Measurements from ENCODE around the gene C1S.
"Not testable (repeated sequence)": the region's sequence is repeated elsewhere in the genome, so short reads cannot be mapped to it uniquely, and the experiment has no call there.

Gene C1S

DNA sequence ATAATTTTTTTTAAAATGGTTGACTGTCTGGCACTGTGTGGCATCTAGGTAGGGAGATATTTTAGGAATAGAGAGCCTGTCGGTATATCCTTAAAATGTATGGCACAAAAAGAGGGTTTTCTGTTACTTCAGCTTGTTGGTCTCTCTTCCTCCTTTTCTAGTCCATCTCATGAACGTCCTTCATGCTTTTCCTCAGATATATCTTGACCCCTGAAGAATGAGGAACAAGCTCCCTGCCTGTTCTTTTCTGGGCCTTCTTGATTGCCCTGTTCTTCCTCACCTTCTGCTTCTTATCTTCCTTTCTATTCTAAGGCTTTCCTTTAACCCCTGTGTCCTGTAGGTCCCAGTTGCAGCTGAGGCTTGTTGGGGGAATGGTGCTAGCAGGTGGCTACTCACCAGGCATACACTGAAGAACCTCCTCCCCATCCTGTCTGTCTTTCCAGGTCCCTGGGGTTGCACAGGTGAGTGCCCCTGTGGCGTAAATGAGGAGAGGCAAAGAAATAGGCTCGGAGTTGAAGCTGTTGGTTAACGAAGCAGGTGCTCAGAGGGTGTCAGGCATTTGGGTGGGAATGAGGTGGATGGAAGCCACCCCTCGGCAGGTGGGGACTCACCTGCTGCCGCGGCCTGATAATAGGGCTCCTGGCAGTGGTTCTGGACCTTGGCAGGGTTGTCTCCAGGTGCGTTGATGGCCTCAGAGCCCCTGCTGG, 38.9 kb downstream of the C1S start:
- Histone ChIP-seq H3K9ac (ENCODE audit: low read length in 5 of 5) (no peak overlapping the region), H3K27ac (ENCODE audit: low read depth, low read length) (no peak overlapping the region), H3K9me3 (ENCODE audit: control insufficient read depth in 5 of 5, low read length in 5 of 5) (no peaks in the 10 kb centered on the region), H3K4me3 (ENCODE audit: low read depth in 1 of 5, low read length in 5 of 5) (no peak overlapping the region), H3K4me1 (ENCODE audit: control insufficient read depth in 5 of 5, insufficient read depth in 5 of 5, low read length in 5 of 5) (peaks cover 0 to 9% (median 7%) of the 10 kb centered on the region in 5 donors), H3K27me3 (ENCODE audit: control insufficient read depth in 5 of 5, insufficient read depth in 4 of 5, low read length in 5 of 5) (no peaks in the 10 kb centered on the region), H3K36me3 (ENCODE audit: control insufficient read depth in 5 of 5, insufficient read depth in 5 of 5, low read length in 5 of 5) (peaks cover 6 to 25% (median 19%) of the 10 kb centered on the region in 5 donors)

DNA sequence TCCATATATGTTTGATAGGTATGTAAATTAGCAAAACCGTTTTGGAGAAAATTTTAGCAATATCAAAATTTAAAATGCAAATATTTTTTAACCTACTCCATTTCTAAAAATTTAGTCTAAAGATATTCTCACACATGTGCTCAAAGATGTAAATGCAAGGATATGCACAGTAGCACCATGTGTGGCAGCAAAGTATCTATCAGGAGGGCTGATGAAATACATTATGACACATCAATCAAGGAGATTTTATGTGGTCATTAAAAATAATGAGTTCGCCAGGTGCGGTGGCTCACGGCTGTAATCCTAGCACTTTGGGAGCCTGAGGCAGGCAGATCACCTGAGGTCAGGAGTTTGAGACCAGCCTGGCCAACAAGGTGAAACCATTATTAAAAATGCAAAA, 39.7 kb downstream of the C1S start:
- Histone ChIP-seq H3K9me3 (ENCODE audit: control insufficient read depth in 5 of 5, low read length in 5 of 5) (no peaks in the 10 kb centered on the region), H3K36me3 (ENCODE audit: control insufficient read depth in 5 of 5, insufficient read depth in 5 of 5, low read length in 5 of 5) (peaks cover 6 to 26% (median 19%) of the 10 kb centered on the region in 5 donors), H3K4me1 (ENCODE audit: control insufficient read depth in 5 of 5, insufficient read depth in 5 of 5, low read length in 5 of 5) (peaks cover 0 to 9% (median 7%) of the 10 kb centered on the region in 5 donors), H3K27ac (ENCODE audit: low read depth, low read length) (no peak overlapping the region), H3K4me3 (ENCODE audit: low read depth in 1 of 5, low read length in 5 of 5) (no peak overlapping the region), H3K9ac (ENCODE audit: low read length in 5 of 5) (no peak overlapping the region), H3K27me3 (ENCODE audit: control insufficient read depth in 5 of 5, insufficient read depth in 4 of 5, low read length in 5 of 5) (no peaks in the 10 kb centered on the region)

DNA sequence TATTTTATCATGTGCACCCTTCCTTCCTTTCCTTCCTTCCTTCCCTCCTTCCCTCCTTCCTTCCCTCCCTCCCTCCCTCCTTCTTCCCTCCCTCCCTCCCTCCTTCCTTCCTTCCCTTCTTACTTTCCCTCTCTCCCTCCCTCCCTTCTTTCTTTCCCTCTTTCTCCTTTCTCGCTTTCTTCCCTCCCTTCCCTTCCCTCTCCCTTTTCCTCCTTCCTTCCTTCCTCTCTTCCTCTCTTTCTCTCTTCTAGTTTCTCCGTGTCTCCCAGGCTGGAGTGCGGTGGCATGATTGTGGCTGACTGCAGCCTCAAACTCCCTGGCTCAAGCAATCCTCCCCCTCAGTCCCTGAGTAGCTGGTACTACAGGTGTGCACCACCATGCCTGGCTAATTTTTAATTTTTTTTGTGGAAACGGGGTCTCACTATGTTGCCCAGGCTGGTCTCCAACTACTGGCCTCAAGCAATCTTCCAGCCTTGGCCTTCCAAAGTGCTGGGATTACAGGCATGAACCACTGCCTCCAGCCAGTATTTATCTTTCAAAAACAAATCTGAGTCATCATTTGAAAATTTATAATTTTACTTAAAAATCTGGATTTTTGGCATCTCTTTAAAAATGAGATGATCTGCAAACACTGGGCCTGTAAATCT, 40.7 kb downstream of the C1S start:
- Histone ChIP-seq H3K4me3 (ENCODE audit: low read depth in 1 of 5, low read length in 5 of 5) (no peak overlapping the region), H3K9ac (ENCODE audit: low read length in 5 of 5) (no peak overlapping the region), H3K4me1 (ENCODE audit: control insufficient read depth in 5 of 5, insufficient read depth in 5 of 5, low read length in 5 of 5) (peaks cover 0 to 9% (median 7%) of the 10 kb centered on the region in 5 donors), H3K9me3 (ENCODE audit: control insufficient read depth in 5 of 5, low read length in 5 of 5) (peaks cover 0 to 4% (median 1%) of the 10 kb centered on the region in 5 donors), H3K36me3 (ENCODE audit: control insufficient read depth in 5 of 5, insufficient read depth in 5 of 5, low read length in 5 of 5) (peaks cover 6 to 26% (median 19%) of the 10 kb centered on the region in 5 donors), H3K27me3 (ENCODE audit: control insufficient read depth in 5 of 5, insufficient read depth in 4 of 5, low read length in 5 of 5) (no peaks in the 10 kb centered on the region), H3K27ac (ENCODE audit: low read depth, low read length) (no peak overlapping the region)

DNA sequence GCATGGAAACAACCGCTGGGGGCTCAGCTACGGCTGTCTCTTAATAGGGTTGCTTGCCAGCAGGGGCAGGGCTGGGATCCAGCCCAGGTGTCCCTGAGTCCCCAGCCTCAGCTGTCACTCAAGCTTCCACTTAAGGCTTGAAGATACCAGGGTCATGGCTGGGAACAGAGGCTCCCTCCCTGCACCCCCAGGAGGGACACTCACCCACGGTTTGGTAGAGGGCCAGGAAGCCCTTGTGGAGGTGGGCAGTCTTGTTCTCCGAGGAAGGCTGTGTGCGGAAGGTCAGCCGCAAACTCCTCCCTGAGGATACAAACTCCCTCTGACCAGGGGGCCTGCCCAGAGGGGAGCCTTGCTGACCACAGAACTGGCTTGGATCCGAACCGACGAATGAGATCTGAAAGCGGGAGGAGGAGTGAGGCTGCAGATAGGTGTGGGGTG, 41.2 kb downstream of the C1S start:
- peaks cover 0 to 9% (median 7%) of the 10 kb centered on the region in 5 donors for H3K4me1 ChIP-seq (ENCODE audit: control insufficient read depth in 5 of 5, insufficient read depth in 5 of 5, low read length in 5 of 5)
- peaks cover 6 to 26% (median 18%) of the 10 kb centered on the region in 5 donors for H3K36me3 ChIP-seq (ENCODE audit: control insufficient read depth in 5 of 5, insufficient read depth in 5 of 5, low read length in 5 of 5)
- no peak overlapping the region for H3K27ac ChIP-seq (ENCODE audit: low read depth, low read length)
- no peak overlapping the region for H3K4me3 ChIP-seq (ENCODE audit: low read depth in 1 of 5, low read length in 5 of 5)
- peaks cover 0 to 6% (median 3%) of the 10 kb centered on the region in 5 donors for H3K9me3 ChIP-seq (ENCODE audit: control insufficient read depth in 5 of 5, low read length in 5 of 5)
- H3K27me3 ChIP-seq (ENCODE audit: control insufficient read depth in 5 of 5, insufficient read depth in 4 of 5, low read length in 5 of 5): no peaks in the 10 kb centered on the region
- no peak overlapping the region for H3K9ac ChIP-seq (ENCODE audit: low read length in 5 of 5)

DNA sequence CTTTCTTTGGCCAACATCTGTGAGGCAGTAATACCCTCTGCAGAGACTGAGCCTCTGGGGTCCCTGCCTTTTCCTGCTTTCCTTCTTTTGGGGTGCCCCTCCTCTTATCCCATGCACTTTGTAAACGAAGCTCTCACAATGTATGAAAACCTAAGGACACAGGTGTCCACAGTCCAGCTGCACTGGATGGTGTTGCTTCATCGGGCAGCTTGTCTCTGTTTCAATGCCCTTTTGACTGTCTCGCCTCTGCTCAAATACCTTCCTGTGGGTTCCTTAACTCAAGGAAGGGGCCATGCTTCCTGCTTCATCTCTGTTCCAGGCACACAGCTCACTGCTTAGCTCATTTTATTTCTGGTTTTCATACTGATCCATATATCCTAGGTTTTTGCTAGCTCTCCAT, 42.1 kb downstream of the C1S start:
- Histone ChIP-seq H3K9me3 (ENCODE audit: control insufficient read depth in 5 of 5, low read length in 5 of 5) (peaks cover 0 to 6% (median 3%) of the 10 kb centered on the region in 5 donors), H3K27me3 (ENCODE audit: control insufficient read depth in 5 of 5, insufficient read depth in 4 of 5, low read length in 5 of 5) (no peaks in the 10 kb centered on the region), H3K4me3 (ENCODE audit: low read depth in 1 of 5, low read length in 5 of 5) (no peak overlapping the region), H3K36me3 (ENCODE audit: control insufficient read depth in 5 of 5, insufficient read depth in 5 of 5, low read length in 5 of 5) (peaks cover 6 to 23% (median 15%) of the 10 kb centered on the region in 5 donors), H3K9ac (ENCODE audit: low read length in 5 of 5) (no peak overlapping the region), H3K4me1 (ENCODE audit: control insufficient read depth in 5 of 5, insufficient read depth in 5 of 5, low read length in 5 of 5) (peaks cover 0 to 9% (median 9%) of the 10 kb centered on the region in 5 donors), H3K27ac (ENCODE audit: low read depth, low read length) (no peak overlapping the region)

DNA sequence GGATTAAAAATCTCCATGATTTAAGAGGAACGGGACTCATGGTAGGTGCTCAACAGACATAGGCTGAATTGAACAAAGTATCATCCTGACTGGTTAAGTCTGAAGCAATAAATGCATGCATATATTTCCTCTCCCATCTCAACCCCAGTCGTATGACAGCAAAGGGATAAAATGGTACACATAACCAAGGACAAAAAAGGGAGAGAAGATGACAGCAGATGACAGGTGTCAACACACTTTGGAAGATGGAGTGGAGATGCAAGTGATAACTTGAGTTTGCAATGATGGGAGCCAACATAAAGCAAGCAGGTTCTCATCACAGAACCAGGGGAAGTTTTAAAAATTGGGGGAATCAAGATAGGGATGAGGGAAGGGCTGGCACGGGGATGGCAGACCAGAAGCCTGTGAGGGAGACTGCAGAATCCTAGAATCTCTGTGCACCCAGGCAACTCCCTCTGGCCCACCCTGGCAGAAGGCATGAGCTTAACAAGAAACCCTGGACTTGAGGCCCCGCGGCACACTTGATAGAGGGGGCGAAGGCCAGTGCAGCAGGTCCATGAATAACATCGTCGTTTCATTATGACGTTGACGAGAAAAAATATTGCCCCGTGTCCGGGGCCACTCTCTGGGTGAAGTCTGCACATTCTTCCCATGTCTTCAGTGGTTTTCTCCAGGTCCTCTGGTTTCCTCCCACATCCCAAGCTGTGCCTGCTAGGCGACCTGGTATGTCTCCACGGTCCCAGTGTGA, 43.5 kb downstream of the C1S start:
- Histone ChIP-seq H3K9me3 (ENCODE audit: control insufficient read depth in 5 of 5, low read length in 5 of 5) (peaks cover 0 to 6% (median 3%) of the 10 kb centered on the region in 5 donors), H3K27ac (ENCODE audit: low read depth, low read length) (no peak overlapping the region), H3K4me1 (ENCODE audit: control insufficient read depth in 5 of 5, insufficient read depth in 5 of 5, low read length in 5 of 5) (peaks cover 0 to 22% (median 20%) of the 10 kb centered on the region in 5 donors), H3K36me3 (ENCODE audit: control insufficient read depth in 5 of 5, insufficient read depth in 5 of 5, low read length in 5 of 5) (peaks cover 3 to 22% (median 14%) of the 10 kb centered on the region in 5 donors), H3K4me3 (ENCODE audit: low read depth in 1 of 5, low read length in 5 of 5) (no peak overlapping the region), H3K9ac (ENCODE audit: low read length in 5 of 5) (no peak overlapping the region), H3K27me3 (ENCODE audit: control insufficient read depth in 5 of 5, insufficient read depth in 4 of 5, low read length in 5 of 5) (no peaks in the 10 kb centered on the region)

DNA sequence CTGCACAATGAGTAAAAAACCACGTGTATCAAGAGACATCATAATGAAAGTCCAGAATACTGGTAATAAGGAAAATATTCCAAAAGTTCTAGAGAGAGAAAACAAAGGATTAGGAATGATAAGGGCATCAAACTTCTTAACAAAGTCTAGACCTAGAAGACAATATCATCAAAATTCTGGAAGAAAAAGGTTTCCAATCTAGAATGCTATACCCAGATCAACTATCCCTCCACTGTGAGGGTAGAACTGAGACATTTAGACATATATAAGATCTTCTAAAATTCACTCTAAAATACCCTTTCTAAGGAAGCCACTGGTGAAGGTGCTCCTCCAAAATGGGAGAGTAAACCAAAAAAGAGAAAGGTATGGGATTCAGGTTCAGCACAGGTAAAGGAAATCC, 45.6 kb downstream of the C1S start:
- H3K4me1 ChIP-seq (ENCODE audit: control insufficient read depth in 5 of 5, insufficient read depth in 5 of 5, low read length in 5 of 5): peaks cover 0 to 30% (median 23%) of the 10 kb centered on the region in 5 donors
- no peak overlapping the region for H3K27ac ChIP-seq (ENCODE audit: low read depth, low read length)
- no peak overlapping the region for H3K4me3 ChIP-seq (ENCODE audit: low read depth in 1 of 5, low read length in 5 of 5)

DNA sequence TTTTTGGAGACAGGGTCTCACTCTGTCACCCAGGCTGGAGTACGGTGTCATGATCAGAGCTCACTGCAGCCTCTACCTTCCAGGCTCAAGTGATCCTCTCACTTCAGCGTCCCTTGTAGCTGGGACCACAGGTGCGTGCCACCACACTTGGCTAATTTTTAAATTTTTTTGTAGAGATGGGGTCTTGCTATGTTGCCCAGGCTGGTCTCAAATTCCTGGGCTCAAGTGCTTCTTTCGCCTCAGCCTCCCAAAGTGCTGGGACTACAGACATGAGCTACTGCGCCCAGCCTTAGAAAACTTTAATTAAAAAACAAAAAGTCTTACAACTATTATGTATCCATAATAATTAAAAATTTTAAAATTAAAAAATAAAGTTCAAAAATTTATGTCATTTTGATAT, 46.7 kb downstream of the C1S start:
- not testable (repeated sequence) for H3K27me3 ChIP-seq (ENCODE audit: control insufficient read depth in 5 of 5, insufficient read depth in 4 of 5, low read length in 5 of 5); H3K4me3 ChIP-seq (ENCODE audit: low read depth in 1 of 5, low read length in 5 of 5); H3K9me3 ChIP-seq (ENCODE audit: control insufficient read depth in 5 of 5, low read length in 5 of 5); H3K9ac ChIP-seq (ENCODE audit: low read length in 5 of 5); H3K36me3 ChIP-seq (ENCODE audit: control insufficient read depth in 5 of 5, insufficient read depth in 5 of 5, low read length in 5 of 5); H3K27ac ChIP-seq (ENCODE audit: low read depth, low read length)
- peaks cover 1 to 24% (median 18%) of the 10 kb centered on the region in 5 donors for H3K4me1 ChIP-seq (ENCODE audit: control insufficient read depth in 5 of 5, insufficient read depth in 5 of 5, low read length in 5 of 5)

More for the DNA sequence above, 45.6 kb downstream of the C1S start:
- no peak overlapping the region for H3K9ac ChIP-seq (ENCODE audit: low read length in 5 of 5)
- peaks cover 0 to 6% (median 3%) of the 10 kb centered on the region in 5 donors for H3K9me3 ChIP-seq (ENCODE audit: control insufficient read depth in 5 of 5, low read length in 5 of 5)
- H3K36me3 ChIP-seq (ENCODE audit: control insufficient read depth in 5 of 5, insufficient read depth in 5 of 5, low read length in 5 of 5): peaks cover 0 to 14% (median 7%) of the 10 kb centered on the region in 5 donors
- no peaks in the 10 kb centered on the region for H3K27me3 ChIP-seq (ENCODE audit: control insufficient read depth in 5 of 5, insufficient read depth in 4 of 5, low read length in 5 of 5)

DNA sequence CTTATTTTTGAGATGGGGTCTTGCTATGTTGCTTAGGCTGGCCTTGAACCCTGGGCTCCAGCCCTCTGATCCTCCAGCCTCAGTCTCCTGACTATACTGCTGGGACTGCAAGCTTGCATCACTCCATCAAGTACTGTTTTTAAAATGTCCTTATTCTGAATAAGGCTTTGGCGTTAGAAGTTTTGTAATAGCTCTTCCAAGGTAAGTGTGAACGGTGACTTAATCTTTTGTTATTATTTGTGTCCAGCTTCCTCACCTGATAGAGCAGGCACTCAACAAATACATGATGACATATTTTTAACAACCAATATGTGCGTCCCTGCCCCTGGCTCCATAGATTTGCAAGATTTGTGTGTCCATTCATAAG, 47.1 kb downstream of the C1S start:
- Histone ChIP-seq H3K27ac (ENCODE audit: low read depth, low read length) (peak overlapping the region; percentile 86), H3K36me3 (ENCODE audit: control insufficient read depth in 5 of 5, insufficient read depth in 5 of 5, low read length in 5 of 5) (peaks cover 0 to 9% (median 5%) of the 10 kb centered on the region in 5 donors), H3K4me3 (ENCODE audit: low read depth in 1 of 5, low read length in 5 of 5) (peak overlapping the region in 4 of 5 donors; percentile 76 to 78 (median 77)), H3K9ac (ENCODE audit: low read length in 5 of 5) (peak overlapping the region; percentile 82 to 93 (median 86)), H3K9me3 (ENCODE audit: control insufficient read depth in 5 of 5, low read length in 5 of 5) (peaks cover 0 to 6% (median 3%) of the 10 kb centered on the region in 5 donors), H3K27me3 (ENCODE audit: control insufficient read depth in 5 of 5, insufficient read depth in 4 of 5, low read length in 5 of 5) (no peaks in the 10 kb centered on the region), H3K4me1 (ENCODE audit: control insufficient read depth in 5 of 5, insufficient read depth in 5 of 5, low read length in 5 of 5) (peaks cover 2 to 23% (median 18%) of the 10 kb centered on the region in 5 donors)

Data from subcutaneous abdominal adipose tissue (tissue), 5 donors.